MCF 10A (cell line): ENCODE measurements around the gene SEM1. TPM values are rescaled to one million over a fixed set of nuclear protein-coding genes. Genes with fewer than 3 reads are reported as not detected.

Experiments used
- BruUV-seq: library from RNA; stranded (reverse); fragments of 400-500 nt; replicated peaks from 2 replicates; lab custom pipeline; 2021; lab: Mats Ljungman, UMichigan
- CTCF ChIA-PET: fragments of 300-600 bp; sonication (Branson Sonifier 250); formaldehyde crosslinking; extraction: SDS; loops from one replicate; lab custom pipeline; 2021; ENCODE audit warnings: antibody characterized with exemption, inconsistent platforms; lab: Yijun Ruan, JAX
- POLR2A ChIA-PET: fragments of 300-600, 350-650 bp; sonication (Branson Sonifier 250); formaldehyde crosslinking; extraction: SDS; loops from one replicate; lab custom pipeline; 2020; ENCODE audit warnings: antibody characterized with exemption, inconsistent platforms; lab: Yijun Ruan, JAX
- DNase-seq: peaks from one replicate; pipeline ENCODE4 v3.0.0-alpha.2; 2018; ENCODE audit not compliant: unreplicated experiment
- H3K27ac Mint-ChIP-seq: one replicate; pipeline ENCODE4 v1.8.0; 2022; ENCODE audit warnings: mild to moderate bottlenecking, low read depth, mixed read lengths; ENCODE audit not compliant: unreplicated experiment
- H3K27me3 Mint-ChIP-seq: one replicate; pipeline ENCODE4 v1.8.0; 2022; ENCODE audit warnings: mixed read lengths; ENCODE audit not compliant: insufficient read depth, unreplicated experiment
- H3K36me3 Mint-ChIP-seq: one replicate; pipeline ENCODE4 v1.8.0; 2022; ENCODE audit warnings: mild to moderate bottlenecking, moderate library complexity, mixed read lengths; ENCODE audit not compliant: insufficient read depth, unreplicated experiment
- H3K4me1 Mint-ChIP-seq: one replicate; pipeline ENCODE4 v1.8.0; 2022; ENCODE audit warnings: mixed read lengths; ENCODE audit not compliant: insufficient read depth, unreplicated experiment
- H3K4me3 Mint-ChIP-seq: one replicate; pipeline ENCODE4 v1.8.0; 2022; ENCODE audit warnings: mild to moderate bottlenecking, moderate library complexity, mixed read lengths; ENCODE audit not compliant: unreplicated experiment
- H3K9me3 Mint-ChIP-seq: one replicate; pipeline ENCODE4 v1.8.0; 2022; ENCODE audit warnings: mixed read lengths; ENCODE audit not compliant: unreplicated experiment
- intact Hi-C: fragments of 100-400 bp; cut with micrococcal nuclease; formaldehyde crosslinking; loops from 2 replicates; pipeline ENCODE4 v1.14.1; 2022
- total RNA-seq: library from RNA; stranded (reverse); gene quantifications from 2 replicates; pipeline ENCODE4 v1.2.3, GENCODE V29; 2022
- TF ChIP-seq, protein P1 (sequence below): fragments of 200-600 bp; IDR thresholded peaks from one replicate; pipeline ENCODE4 v1.8.0; 2022; ENCODE audit warnings: antibody characterized with exemption, mild to moderate bottlenecking; ENCODE audit not compliant: unreplicated experiment

Gene SEM1
- total RNA-seq, 1 experiment from 2014 or later, result 70.3 TPM

DNA sequence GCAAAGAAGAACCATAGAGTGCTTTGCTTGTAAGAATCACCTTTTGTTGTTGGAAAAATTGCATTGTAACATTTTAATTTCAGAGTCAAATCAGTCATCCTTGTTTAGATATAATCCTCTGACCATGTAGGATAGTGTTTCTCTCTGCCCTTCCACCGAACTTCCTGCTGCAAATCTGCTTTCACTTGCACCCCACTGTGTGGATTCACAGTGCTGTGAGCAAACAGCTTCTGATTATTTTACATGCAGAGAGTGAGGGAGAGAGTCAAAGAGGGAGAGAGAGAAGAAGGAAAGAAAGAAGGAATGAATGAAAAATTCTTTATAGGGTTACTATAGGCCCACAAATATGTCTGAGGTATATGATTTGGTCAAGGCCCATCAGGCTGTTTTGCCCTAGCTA, 30.0 kb upstream of the SEM1 start:
- ChIA-PET CTCF (interaction anchor here (0.6 to 0.9 kb wide), 2 partner anchors 324 to 557 kb away, joined by 5 read pairs; no protein-coding TSS in a partner anchor), POLR2A (no interaction called here)
- no TSS peak for BruUV-seq
- TF ChIP-seq, protein P1, sequence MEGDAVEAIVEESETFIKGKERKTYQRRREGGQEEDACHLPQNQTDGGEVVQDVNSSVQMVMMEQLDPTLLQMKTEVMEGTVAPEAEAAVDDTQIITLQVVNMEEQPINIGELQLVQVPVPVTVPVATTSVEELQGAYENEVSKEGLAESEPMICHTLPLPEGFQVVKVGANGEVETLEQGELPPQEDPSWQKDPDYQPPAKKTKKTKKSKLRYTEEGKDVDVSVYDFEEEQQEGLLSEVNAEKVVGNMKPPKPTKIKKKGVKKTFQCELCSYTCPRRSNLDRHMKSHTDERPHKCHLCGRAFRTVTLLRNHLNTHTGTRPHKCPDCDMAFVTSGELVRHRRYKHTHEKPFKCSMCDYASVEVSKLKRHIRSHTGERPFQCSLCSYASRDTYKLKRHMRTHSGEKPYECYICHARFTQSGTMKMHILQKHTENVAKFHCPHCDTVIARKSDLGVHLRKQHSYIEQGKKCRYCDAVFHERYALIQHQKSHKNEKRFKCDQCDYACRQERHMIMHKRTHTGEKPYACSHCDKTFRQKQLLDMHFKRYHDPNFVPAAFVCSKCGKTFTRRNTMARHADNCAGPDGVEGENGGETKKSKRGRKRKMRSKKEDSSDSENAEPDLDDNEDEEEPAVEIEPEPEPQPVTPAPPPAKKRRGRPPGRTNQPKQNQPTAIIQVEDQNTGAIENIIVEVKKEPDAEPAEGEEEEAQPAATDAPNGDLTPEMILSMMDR, result no peak
- Mint-ChIP-seq H3K36me3 (no peaks in the 10 kb centered on the region), H3K4me1 (no peaks in the 10 kb centered on the region), H3K27me3 (peaks cover 18% of the 10 kb centered on the region), H3K4me3 (no peak overlapping the region), H3K27ac (no peak overlapping the region), H3K9me3 (no peaks in the 10 kb centered on the region)
- DNase-seq, result no peak
- intact Hi-C loops, result no loop called here

DNA sequence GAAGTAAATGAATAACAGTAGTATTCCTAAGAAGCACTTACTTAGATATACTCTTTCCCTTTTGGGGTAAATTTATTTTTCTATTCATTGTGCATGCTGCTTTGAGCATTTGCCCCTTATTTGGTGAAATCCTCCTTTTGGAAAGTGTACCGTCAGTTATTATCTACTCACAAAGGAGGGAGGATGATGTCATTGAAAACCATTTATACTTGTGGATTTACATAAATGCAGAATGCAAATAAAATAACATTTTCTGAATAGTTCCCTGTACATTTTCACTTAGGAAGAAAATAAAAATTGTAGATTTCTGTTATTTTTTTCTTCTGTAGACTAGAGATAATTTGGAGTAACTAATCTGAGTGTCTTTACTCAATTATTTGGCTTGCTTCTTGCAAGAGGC, 29.5 kb upstream of the SEM1 start:
- no peaks in the 10 kb centered on the region for H3K4me1 Mint-ChIP-seq
- no peaks in the 10 kb centered on the region for H3K36me3 Mint-ChIP-seq
- ChIA-PET POLR2A (no interaction called here), CTCF (no interaction called here)
- no TSS peak for BruUV-seq
- H3K4me3 Mint-ChIP-seq, result no peak overlapping the region
- intact Hi-C loops, result no loop called here
- TF ChIP-seq, protein P1, result no peak
- no peak for DNase-seq
- H3K27me3 Mint-ChIP-seq, result peaks cover 13% of the 10 kb centered on the region
- H3K9me3 Mint-ChIP-seq, result no peaks in the 10 kb centered on the region
- H3K27ac Mint-ChIP-seq, result no peak overlapping the region

DNA sequence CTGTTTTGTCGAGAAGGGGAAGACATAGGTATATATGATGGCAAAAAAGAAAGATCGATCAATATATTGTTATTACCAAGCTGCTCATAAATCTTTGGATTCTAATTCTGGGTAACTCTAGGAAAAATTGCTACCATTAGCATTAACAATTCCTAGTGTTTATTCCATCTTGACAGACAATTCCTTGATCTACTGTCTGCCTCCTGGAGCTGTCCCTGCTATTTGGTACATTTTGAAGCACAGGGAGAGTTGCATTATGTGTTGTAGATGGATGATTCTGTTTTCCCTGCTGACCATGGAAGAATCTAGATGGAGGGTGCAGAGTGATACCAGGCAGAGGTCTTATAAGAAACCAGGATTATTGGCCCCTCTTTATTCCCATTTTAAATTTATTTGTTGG, 29.1 kb upstream of the SEM1 start:
- Mint-ChIP-seq H3K4me3 (no peak overlapping the region), H3K27ac (no peak overlapping the region), H3K9me3 (no peaks in the 10 kb centered on the region), H3K36me3 (no peaks in the 10 kb centered on the region), H3K27me3 (peaks cover 9% of the 10 kb centered on the region), H3K4me1 (no peaks in the 10 kb centered on the region)
- POLR2A ChIA-PET, result no interaction called here
- DNase-seq, result no peak
- CTCF ChIA-PET, result no interaction called here
- intact Hi-C loops, result no loop called here
- no TSS peak for BruUV-seq
- TF ChIP-seq, protein P1, result no peak

DNA sequence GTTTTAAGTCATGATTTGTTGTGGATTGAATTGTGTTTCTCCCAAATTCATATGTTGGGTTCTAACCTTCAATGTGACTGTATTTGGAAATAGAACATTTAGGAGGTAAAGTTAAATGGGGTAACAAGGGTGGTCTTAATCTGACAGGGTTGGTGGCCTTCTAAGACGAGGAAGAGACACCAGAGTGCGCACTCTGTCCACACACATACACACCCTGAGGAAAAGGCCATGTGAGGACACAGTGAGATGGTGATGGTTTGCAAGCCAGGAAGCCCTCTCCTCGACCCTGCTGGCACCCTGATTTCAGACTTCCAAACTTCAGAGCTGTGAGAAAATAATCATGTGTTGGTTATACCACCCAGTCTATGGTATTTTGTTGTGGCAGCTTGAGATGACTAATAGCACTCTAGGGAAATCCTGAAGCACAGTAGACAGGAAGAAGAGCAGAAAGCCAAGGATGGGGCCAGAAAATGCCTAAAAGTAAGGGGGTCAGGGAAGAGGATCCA, 28.0 kb upstream of the SEM1 start:
- Mint-ChIP-seq H3K4me1 (no peaks in the 10 kb centered on the region), H3K36me3 (no peaks in the 10 kb centered on the region), H3K27me3 (peaks cover 12% of the 10 kb centered on the region), H3K9me3 (no peaks in the 10 kb centered on the region), H3K4me3 (no peak overlapping the region), H3K27ac (no peak overlapping the region)
- TF ChIP-seq, protein P1, result no peak
- ChIA-PET POLR2A (no interaction called here), CTCF (no interaction called here)
- intact Hi-C loops, result no loop called here
- BruUV-seq, result no TSS peak
- no peak for DNase-seq
